Activated naive CD8-positive, alpha-beta T cell treated with anti-CD3 and anti-CD28 coated beads, Interleukin-2, amount 50 U/mL, for 24 hours (primary cell): ENCODE measurements around the gene CSTPP1.
A peak's percentile ranks its signal among the peaks of the same experiment; 100 is the strongest.
"Not testable (repeated sequence)": the region's sequence is repeated elsewhere in the genome, so short reads cannot be mapped to it uniquely, and the experiment has no call there.

ENCODE experiments used
- ATAC-seq: fragments of 150-1000 bp; cut with Tn5 transposase; one replicate; pipeline ENCODE4 v1.10.0; 2021
- DNase-seq: peaks from one replicate; pipeline ENCODE4 v3.0.0; 2021
- H3K27ac Mint-ChIP-seq: one replicate; pipeline ENCODE4 v1.8.0; 2021; ENCODE audit warnings: mild to moderate bottlenecking, mixed read lengths
- H3K27me3 Mint-ChIP-seq: one replicate; pipeline ENCODE4 v1.8.0; 2021; ENCODE audit warnings: mixed read lengths
- H3K36me3 Mint-ChIP-seq: one replicate; pipeline ENCODE4 v1.8.0; 2021; ENCODE audit warnings: low read depth, mixed read lengths
- H3K4me1 Mint-ChIP-seq: one replicate; pipeline ENCODE4 v1.8.0; 2021; ENCODE audit warnings: mixed read lengths
- H3K4me3 Mint-ChIP-seq: one replicate; pipeline ENCODE4 v1.8.0; 2021; ENCODE audit warnings: mild to moderate bottlenecking, moderate library complexity, mixed read lengths
- H3K9me3 Mint-ChIP-seq: one replicate; pipeline ENCODE4 v1.8.0; 2021; ENCODE audit warnings: mixed read lengths

Gene CSTPP1

DNA sequence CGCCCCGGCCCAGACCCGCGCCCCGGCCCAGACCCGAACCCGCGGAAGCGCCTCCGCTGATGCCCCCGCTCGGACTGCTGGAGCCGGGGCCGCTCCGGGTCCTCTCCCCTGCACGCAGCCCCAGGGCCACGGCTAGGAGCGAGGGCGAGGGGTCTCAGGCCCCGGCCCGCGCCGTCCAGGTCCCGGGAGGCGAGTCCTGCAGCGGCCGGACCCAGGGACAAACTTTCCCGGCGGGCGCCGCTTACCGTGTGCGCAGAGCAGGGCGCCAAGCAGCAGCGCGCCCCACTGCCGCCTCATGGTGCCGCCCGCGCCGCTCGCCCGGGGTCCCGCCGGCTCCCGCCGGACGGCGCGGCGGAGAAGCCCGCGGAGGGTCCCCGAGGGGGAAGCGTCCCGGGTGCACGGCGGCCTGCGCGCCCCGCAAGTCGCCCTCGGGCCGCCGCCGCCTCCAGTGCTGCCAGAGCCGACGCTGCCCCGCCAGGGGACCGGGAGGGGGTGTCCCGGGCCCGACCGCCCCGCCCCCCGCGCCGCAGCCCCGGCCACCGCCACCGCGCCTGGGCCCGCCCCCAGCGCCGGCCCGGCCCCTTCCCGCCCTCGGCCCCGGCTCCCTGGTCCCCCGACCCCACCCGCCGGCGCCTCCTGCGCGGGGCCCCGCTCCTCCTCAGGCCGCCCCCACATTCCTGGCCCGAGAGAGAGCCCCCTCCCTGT, 18.3 kb upstream of the CSTPP1 start, which contains the start of gene LRP4:
Gene LRP4, minus strand, starts transcription at position 468 of the 705 bp plus-strand sequence. Its CDS starts 171 bp downstream, at position 297.
- no peaks in the 10 kb centered on the region for H3K9me3 Mint-ChIP-seq
- no peaks in the 10 kb centered on the region for H3K36me3 Mint-ChIP-seq
- H3K27me3 Mint-ChIP-seq, result peaks cover 52% of the 10 kb centered on the region
- H3K27ac Mint-ChIP-seq, result no peak within 1 kb of the TSS
- H3K4me3 Mint-ChIP-seq, result peak within 1 kb of the TSS; percentile 67
- H3K4me1 Mint-ChIP-seq, result peaks cover 27% of the 10 kb centered on the region
- peak; percentile 48 for ATAC-seq
- peak; percentile 62 for DNase-seq

DNA sequence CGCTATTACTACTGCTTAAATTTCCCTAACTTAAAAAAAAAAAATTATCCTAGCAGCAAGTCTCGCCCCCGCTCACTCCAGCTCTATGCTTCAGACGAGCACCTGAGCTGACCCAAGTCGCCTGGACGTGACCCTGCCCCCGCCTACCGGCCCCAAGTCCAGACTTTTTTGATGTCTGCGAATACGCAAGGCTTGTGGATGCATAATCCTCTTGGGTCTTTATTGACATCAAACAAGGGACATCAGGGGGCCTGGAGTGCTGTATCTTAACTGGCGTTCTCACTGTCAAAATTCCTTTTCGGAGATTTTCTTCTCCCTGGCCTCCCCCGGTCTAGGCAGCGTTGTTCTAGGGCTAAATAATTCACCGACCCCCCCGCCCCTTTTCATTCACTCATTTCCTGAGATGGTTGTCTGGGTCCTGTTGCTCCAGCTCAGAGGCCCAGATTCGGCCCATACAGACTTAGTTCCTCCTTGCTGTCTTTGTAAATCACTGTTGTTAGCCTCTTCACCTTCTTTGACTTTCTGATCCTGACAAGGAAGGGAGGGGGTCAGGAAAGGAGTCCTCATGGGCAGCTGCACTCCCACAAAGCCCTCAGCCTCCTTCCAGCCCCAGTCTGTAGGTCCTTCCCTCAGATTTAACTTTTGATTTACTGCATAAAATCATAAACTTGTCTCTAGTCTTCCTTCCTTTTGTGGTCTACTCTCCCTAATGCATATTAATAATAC, 17.6 kb upstream of the CSTPP1 start:
- peak overlapping the region; percentile 63 for H3K4me3 Mint-ChIP-seq
- ATAC-seq (peak; percentile 17), DNase-seq (no peak)
- H3K9me3 Mint-ChIP-seq, result no peaks in the 10 kb centered on the region
- H3K36me3 Mint-ChIP-seq, result no peaks in the 10 kb centered on the region
- H3K4me1 Mint-ChIP-seq, result peaks cover 27% of the 10 kb centered on the region
- H3K27ac Mint-ChIP-seq, result no peak overlapping the region
- peaks cover 44% of the 10 kb centered on the region for H3K27me3 Mint-ChIP-seq

DNA sequence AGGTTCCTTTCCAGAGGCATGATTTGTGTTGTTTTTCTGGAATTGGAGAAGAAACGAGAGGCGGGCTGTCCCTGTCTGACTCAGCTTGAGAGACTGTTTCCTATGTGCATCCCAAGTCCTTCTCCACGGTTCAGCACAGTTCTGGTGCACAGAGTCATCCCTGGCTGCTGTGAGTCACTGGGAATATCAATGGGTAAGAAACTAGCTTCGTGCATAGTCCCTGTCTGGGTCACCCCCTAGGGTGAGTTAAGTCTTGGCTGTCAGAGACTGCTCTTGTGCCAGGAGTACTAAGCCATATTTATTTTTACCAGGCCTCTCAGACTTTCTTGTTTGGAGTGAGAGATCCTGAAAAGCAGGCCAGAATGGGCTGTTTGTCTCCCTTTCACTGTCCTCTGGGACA, 15.8 kb upstream of the CSTPP1 start:
- H3K4me1 Mint-ChIP-seq, result peaks cover 27% of the 10 kb centered on the region
- DNase-seq (no peak), ATAC-seq (no peak)
- no peak overlapping the region for H3K27ac Mint-ChIP-seq
- no peaks in the 10 kb centered on the region for H3K36me3 Mint-ChIP-seq
- H3K27me3 Mint-ChIP-seq, result peaks cover 28% of the 10 kb centered on the region
- H3K4me3 Mint-ChIP-seq, result no peak overlapping the region
- H3K9me3 Mint-ChIP-seq, result no peaks in the 10 kb centered on the region

- H3K36me3 Mint-ChIP-seq, DNase-seq, H3K4me1 Mint-ChIP-seq, ATAC-seq, H3K27me3 Mint-ChIP-seq, H3K9me3 Mint-ChIP-seq, H3K4me3 Mint-ChIP-seq, H3K27ac Mint-ChIP-seq: not testable (repeated sequence)
Observed at GRCh38 chr11:46927928-46928327, 8.6 kb upstream of the CSTPP1 start.

DNA sequence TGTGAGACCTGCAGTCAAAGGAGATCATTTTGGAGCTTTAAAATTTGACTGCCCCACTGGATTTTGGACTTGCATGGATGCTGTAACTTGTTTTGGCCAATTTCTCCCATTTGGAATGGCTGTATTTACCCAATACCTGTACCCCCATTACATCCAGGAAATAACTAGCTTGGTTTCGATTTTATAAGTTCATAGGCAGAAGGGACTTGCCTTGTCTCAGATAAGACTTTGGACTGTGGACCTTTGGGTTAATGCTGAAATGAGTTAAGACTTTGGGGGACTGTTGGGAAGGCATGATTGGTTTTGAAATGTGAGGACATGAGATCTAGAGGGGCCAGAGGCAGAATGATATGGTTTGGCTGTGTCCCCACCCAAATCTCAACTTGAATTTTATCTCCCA, 7.9 kb upstream of the CSTPP1 start:
- H3K27ac Mint-ChIP-seq, DNase-seq, H3K27me3 Mint-ChIP-seq, H3K36me3 Mint-ChIP-seq, H3K4me3 Mint-ChIP-seq, ATAC-seq, H3K9me3 Mint-ChIP-seq, H3K4me1 Mint-ChIP-seq: not testable (repeated sequence)

- Mint-ChIP-seq H3K36me3 (no peaks in the 10 kb centered on the region), H3K27me3 (peaks cover 6% of the 10 kb centered on the region), H3K4me1 (peaks cover 8% of the 10 kb centered on the region), H3K9me3 (no peaks in the 10 kb centered on the region), H3K27ac (no peak overlapping the region), H3K4me3 (no peak overlapping the region)
- ATAC-seq, result peak; percentile 68
- DNase-seq, result no peak
Observed at GRCh38 chr11:46930089-46930488, 6.5 kb upstream of the CSTPP1 start.

GRCh38 chr11:46942172-46942571, 5.6 kb downstream of the CSTPP1 start:
- H3K9me3 Mint-ChIP-seq, result no peaks in the 10 kb centered on the region
- ATAC-seq (no peak), DNase-seq (no peak)
- peaks cover 4% of the 10 kb centered on the region for H3K4me1 Mint-ChIP-seq
- no peak overlapping the region for H3K27ac Mint-ChIP-seq
- H3K4me3 Mint-ChIP-seq, result no peak overlapping the region
- H3K27me3 Mint-ChIP-seq, result no peaks in the 10 kb centered on the region
- peaks cover 4% of the 10 kb centered on the region for H3K36me3 Mint-ChIP-seq

- Mint-ChIP-seq H3K4me3 (no peak overlapping the region), H3K9me3 (no peaks in the 10 kb centered on the region), H3K27me3 (no peaks in the 10 kb centered on the region), H3K36me3 (peaks cover 2% of the 10 kb centered on the region), H3K4me1 (peaks cover 2% of the 10 kb centered on the region), H3K27ac (no peak overlapping the region)
- DNase-seq (no peak), ATAC-seq (peak; percentile 63)
Observed at GRCh38 chr11:46944356-46945075, 8.0 kb downstream of the CSTPP1 start.

DNA sequence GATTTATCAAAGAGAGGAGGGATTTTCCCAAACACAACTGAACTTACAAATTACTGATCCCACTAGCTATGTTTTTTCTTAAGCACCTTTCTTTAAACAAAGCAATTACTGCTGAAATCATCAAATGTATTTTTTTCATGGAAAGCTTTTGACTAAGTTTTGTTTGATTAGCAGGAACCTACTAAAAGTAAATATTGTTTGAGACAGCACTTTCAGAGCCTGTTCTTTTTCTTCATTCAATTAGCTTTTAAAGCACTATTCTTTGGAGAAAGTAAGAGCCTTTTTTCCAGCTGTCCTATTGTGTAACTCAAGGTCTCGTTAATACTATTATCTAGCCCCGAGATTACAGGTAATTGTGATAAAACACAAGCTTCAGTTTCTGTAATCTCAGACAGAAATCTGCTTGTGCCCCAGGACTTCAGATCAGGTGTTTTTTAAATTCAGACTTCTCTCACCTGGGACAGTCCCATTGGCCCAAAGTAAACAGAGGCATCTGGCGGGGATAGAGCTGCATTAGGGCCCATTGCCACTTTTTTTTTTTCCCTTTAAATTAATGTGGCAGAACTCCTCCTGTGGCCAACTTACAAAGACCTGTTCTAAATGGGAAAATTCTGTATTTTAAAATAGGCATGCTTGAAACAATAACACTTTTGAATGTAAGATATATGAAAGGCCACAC, 11.0 kb downstream of the CSTPP1 start:
- DNase-seq (no peak), ATAC-seq (no peak)
- peaks cover 4% of the 10 kb centered on the region for H3K4me1 Mint-ChIP-seq
- H3K27me3 Mint-ChIP-seq, result no peaks in the 10 kb centered on the region
- no peak overlapping the region for H3K4me3 Mint-ChIP-seq
- no peaks in the 10 kb centered on the region for H3K9me3 Mint-ChIP-seq
- no peaks in the 10 kb centered on the region for H3K36me3 Mint-ChIP-seq
- no peak overlapping the region for H3K27ac Mint-ChIP-seq

GRCh38 chr11:46948378-46949131, 12.0 kb downstream of the CSTPP1 start:
- H3K36me3 Mint-ChIP-seq, result no peaks in the 10 kb centered on the region
- peaks cover 7% of the 10 kb centered on the region for H3K4me1 Mint-ChIP-seq
- H3K27me3 Mint-ChIP-seq, result no peaks in the 10 kb centered on the region
- H3K9me3 Mint-ChIP-seq, result no peaks in the 10 kb centered on the region
- H3K27ac Mint-ChIP-seq, result no peak overlapping the region
- ATAC-seq (no peak), DNase-seq (no peak)
- H3K4me3 Mint-ChIP-seq, result no peak overlapping the region

DNA sequence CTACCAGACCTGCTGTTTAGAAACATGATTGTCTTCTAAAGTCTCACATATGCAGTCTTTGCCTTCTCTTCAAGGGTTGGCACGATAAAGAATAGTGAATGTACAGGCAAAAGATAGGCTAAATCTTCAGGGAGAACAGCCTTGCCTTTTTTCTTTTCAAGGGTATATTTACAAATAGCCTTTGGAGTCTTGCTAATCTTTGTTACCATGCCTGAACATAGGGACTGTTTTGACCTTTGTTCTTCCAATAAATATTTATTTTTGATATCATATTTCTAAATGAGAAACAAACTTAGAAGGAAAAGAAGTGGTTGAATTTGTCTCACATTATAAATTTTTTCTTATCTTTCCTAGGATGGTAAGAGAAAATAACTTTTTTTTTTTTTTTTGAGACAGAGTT, 12.7 kb downstream of the CSTPP1 start:
- DNase-seq, result no peak
- no peaks in the 10 kb centered on the region for H3K36me3 Mint-ChIP-seq
- H3K27ac Mint-ChIP-seq, result no peak overlapping the region
- no peak for ATAC-seq
- H3K4me1 Mint-ChIP-seq, result peaks cover 7% of the 10 kb centered on the region
- no peak overlapping the region for H3K4me3 Mint-ChIP-seq
- H3K9me3 Mint-ChIP-seq, result no peaks in the 10 kb centered on the region
- no peaks in the 10 kb centered on the region for H3K27me3 Mint-ChIP-seq

DNA sequence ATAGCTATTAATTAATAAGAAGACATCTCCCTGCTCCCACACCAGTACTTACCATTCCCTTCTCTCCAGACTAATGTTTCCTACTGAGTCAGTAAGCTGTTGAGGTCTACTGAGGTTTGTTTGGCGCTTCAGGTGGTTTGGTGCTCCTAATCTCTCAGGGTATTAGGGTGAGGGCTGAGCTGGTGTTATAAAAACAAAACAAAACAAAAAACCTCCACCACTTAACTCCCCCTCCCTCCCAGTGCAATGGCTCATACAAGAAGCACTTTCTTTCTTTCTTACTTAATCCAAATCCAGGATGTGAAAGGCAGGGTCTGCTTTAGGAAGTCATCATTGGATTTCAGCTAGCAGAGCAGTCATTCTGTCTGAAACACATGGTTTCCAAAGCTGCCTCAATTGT, 15.3 kb downstream of the CSTPP1 start:
- no peaks in the 10 kb centered on the region for H3K36me3 Mint-ChIP-seq
- H3K27me3 Mint-ChIP-seq, result no peaks in the 10 kb centered on the region
- no peak overlapping the region for H3K4me3 Mint-ChIP-seq
- no peak for DNase-seq
- H3K27ac Mint-ChIP-seq, result no peak overlapping the region
- no peaks in the 10 kb centered on the region for H3K9me3 Mint-ChIP-seq
- H3K4me1 Mint-ChIP-seq, result peaks cover 5% of the 10 kb centered on the region
- ATAC-seq, result no peak

GRCh38 chr11:46952553-46952952, 16.0 kb downstream of the CSTPP1 start:
- no peak for DNase-seq
- Mint-ChIP-seq H3K27ac (no peak overlapping the region), H3K36me3 (no peaks in the 10 kb centered on the region), H3K9me3 (no peaks in the 10 kb centered on the region), H3K4me1 (peaks cover 5% of the 10 kb centered on the region), H3K27me3 (no peaks in the 10 kb centered on the region), H3K4me3 (no peak overlapping the region)
- no peak for ATAC-seq

DNA sequence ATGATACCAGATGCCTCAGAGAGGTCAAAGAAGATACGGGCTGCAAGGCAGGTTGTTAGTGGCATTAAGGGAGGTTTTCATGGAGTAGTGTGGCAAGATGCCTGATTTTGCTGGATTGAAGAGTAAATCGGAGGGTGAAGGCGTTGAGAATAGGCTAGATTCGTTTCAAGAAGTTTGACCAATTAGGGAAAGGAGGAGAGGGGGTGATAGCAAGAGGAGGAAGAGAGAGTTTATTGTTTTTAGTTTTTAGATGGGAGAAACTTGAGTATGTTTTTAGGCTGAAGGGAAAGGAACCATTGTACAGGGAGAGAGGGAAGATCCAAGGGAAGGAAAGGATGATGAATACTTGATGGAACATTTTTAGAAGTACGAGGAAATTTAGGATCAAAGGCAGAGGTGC, 16.5 kb downstream of the CSTPP1 start:
- Mint-ChIP-seq H3K4me3 (no peak overlapping the region), H3K27me3 (no peaks in the 10 kb centered on the region), H3K27ac (no peak overlapping the region), H3K9me3 (no peaks in the 10 kb centered on the region), H3K4me1 (peaks cover 5% of the 10 kb centered on the region), H3K36me3 (no peaks in the 10 kb centered on the region)
- DNase-seq, result no peak
- no peak for ATAC-seq
